Left ventricle myocardium superior (tissue), 1 donor: ENCODE data around the gene FBL. TPM values are rescaled to one million over a fixed set of nuclear protein-coding genes. Genes with fewer than 3 reads are reported as not detected.
A peak's percentile ranks its signal among the peaks of the same experiment; 100 is the strongest.
"Not testable (repeated sequence)": the region's sequence is repeated elsewhere in the genome, so short reads cannot be mapped to it uniquely, and the experiment has no call there.

ENCODE experiments used
- ATAC-seq: fragments of 200-7000 bp; cut with Tn5 transposase; one replicate; pipeline ENCODE4 v1.9.1; 2020; ENCODE audit warnings: mild to moderate bottlenecking, moderate library complexity
- DNase-seq: peaks from one replicate; pipeline ENCODE4 v3.0.0-alpha.2; 2020
- intact Hi-C: fragments of 100-400 bp; cut with micrococcal nuclease; formaldehyde crosslinking; loops from one replicate; pipeline ENCODE4 v1.11.0; 2022
- microRNA-seq: library from miRNA; unstranded; fragments of <30 nt; microRNA quantifications from one replicate; pipeline ENCODE4 v1.2.0, GENCODE V29; 2020; ENCODE audit warnings: borderline number of aligned reads
- total RNA-seq: library from RNA; stranded (reverse); fragmentation: NEBNext Ultra II Directional; extraction: Animal tissue kit (Norgen Biotek cat#: 25700); gene quantifications from one replicate; pipeline ENCODE4 v1.2.1, GENCODE V29; 2021
- donor health status: DM: no; HTN: yes; CAD: no; lungs with severe emphysema.

The FBL gene
- total RNA-seq, 1 donor from 2014 or later, result 57.3 TPM

- ATAC-seq (no peak), DNase-seq (no peak)
- intact Hi-C loops, result no loop called here
Observed at GRCh38 chr19:39811064-39811463, 35.1 kb downstream of the FBL start.

GRCh38 chr19:39810424-39810823 is 35.8 kb downstream of the FBL start:
- no peak for ATAC-seq
- no peak for DNase-seq
- intact Hi-C loops, result no loop called here

DNA sequence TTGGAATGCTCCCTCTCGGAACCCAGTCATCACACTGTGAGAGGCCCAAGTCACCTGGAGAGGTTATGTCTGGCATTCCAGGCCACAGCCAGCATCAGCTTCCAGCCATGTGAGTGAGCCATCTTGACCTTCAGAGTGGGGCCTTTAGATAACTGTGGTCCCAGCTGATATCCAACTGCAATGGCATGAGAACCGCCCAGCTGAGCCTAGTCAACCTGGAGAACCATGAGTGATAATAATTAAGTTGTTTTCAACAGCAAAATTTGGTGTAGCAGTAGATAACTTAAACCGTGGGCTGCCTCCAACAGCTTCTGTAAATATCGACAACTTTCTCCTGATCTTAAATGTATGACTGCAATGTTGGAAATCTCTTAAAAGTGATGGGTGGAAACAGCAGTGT is 36.8 kb downstream of the FBL start:
- ATAC-seq, result no peak
- intact Hi-C loops, result no loop called here
- DNase-seq, result no peak

GRCh38 chr19:39808688-39809087 is 37.5 kb downstream of the FBL start:
- intact Hi-C loops, DNase-seq, ATAC-seq: not testable (repeated sequence)

DNA sequence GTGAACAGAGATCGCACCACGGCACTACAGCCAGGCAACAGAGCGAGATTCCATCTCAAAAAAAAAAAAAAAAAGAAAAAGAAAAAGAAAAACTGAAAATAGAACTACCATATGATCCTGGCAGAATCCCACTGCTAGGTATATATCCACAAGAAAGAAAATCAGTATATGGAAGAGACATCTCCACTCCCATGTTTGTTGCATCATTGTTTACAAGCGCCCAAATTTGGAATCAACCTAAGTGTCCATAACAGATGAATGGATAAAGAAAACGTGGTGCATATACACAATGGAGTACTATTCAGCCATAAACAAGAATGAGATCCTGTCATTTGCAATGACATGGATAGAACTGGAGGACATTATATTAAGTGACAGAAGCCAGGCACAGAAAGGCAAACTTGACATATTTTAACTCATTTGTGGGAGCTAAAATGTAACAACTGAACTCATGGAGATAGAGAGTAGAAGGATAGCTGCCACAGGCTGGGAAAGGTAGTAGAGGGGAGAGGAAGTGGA is 38.3 kb downstream of the FBL start:
- intact Hi-C loops, result no loop called here
- no peak for ATAC-seq
- no peak for DNase-seq

GRCh38 chr19:39805104-39805503 is 41.1 kb downstream of the FBL start:
- ATAC-seq, result peak; percentile 84
- intact Hi-C loops, result no loop called here
- peak; percentile 53 for DNase-seq

DNA sequence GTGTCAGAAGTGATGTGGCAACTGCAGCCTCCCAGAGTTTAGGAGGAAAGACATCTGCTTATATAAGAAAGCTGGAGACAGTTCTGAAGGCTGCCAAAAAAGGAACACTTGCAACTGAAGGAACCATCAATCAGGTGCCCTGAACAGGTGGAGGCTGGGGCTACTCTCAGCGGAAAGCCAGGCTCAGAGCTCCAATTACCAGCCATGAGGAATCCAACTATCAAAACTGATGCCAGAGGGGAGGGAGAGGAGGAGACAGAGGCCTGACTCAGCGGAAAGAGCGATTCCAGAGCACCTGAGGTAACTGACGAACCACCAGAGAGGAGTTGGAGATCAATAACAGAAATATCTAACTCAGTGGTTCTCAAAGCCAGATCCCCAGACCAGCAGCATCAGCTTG is 43.2 kb downstream of the FBL start:
- intact Hi-C loops, result no loop called here

DNA sequence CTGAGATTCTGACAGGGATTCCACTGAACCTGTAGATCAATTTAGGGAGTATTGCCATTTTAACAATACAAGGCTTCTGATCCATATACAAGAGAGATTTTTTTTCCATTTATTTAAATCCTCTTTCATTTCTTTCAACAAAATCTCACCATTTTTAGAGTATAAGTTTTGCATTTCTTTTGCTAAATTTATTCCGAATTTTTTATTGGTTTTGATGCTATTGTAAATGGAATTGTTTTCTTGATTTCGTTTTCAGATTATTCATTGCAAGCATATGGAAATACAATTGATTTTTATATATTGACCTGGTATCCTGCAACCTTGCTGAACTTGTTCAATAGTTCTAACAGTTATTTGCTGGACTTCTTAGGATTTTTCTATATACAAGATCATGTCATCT is 49.1 kb downstream of the FBL start:
- no peak for ATAC-seq
- intact Hi-C loops, result loop anchor here (10.0 kb wide), 1 partner anchor 48 kb away; the partner anchor contains the start of gene FBL

More for the DNA sequence above, 43.2 kb downstream of the FBL start:
- ATAC-seq (no peak), DNase-seq (no peak)

GRCh38 chr19:39796000-39796498 is 50.1 kb downstream of the FBL start:
- DNase-seq (no peak), ATAC-seq (no peak)
- intact Hi-C loops, result loop anchor here (10.0 kb wide), 1 partner anchor 49 kb away; the partner anchor contains the start of gene FBL

More for the DNA sequence above, 49.1 kb downstream of the FBL start:
- DNase-seq, result no peak

DNA sequence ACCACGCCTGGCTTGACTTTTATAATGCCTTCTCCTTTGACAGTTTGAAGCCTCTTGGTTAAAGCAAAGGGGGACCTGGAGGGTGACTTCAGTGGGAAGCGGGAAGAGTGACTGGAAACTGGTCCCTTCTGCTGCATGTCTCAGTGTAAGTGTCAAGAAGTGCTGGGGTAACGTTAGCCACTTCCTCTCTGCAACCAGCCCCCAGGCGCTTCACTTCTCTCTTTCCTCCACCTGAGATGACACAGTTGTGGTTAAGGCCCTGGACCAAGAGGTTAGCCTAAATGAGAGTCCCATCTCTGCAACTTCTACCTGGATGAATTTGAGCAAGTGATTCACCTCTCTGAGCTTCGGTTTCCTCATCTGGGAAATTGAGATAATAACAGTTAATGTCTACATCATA is 51.2 kb downstream of the FBL start:
- DNase-seq, result no peak
- ATAC-seq, result no peak
- intact Hi-C loops, result loop anchor here (10.0 kb wide), 1 partner anchor 50 kb away; the partner anchor contains the start of gene FBL

- intact Hi-C loops, result loop anchor here (10.0 kb wide), 1 partner anchor 52 kb away; the partner anchor contains the start of gene FBL
- DNase-seq, result peak; percentile 86
- ATAC-seq, result peak; percentile 99
Observed at GRCh38 chr19:39792999-39793546, 53.1 kb downstream of the FBL start.

DNA sequence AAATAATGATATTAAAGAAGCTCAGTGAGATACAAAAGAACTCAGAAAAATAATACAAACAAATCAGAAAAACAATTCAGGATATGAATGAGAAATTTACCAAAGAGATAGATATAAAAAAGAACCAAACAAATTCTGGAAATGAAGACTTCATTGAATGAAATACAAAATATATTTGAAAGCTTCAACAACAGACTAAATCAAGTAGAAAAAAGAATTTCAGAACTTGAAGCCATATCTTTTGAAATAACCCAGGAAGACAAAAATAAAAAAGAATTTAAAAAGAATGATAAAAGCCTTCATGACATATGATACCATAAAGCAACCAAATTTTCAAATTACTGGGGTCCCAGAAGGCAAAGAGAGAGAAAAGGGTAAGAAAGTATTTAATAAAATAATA is 57.9 kb downstream of the FBL start:
- DNase-seq (no peak), ATAC-seq (no peak)
- intact Hi-C loops, result no loop called here

Small RNA genes lying within 50 kb of the gene (microRNA-seq; reads per million reads assigned to microRNA genes)
- not detected for gene MIR6719

Other genes starting within 250 kb of the FBL start
- gene LGALS13, start 243.9 kb downstream of the FBL start, total RNA-seq, result not detected
- gene LGALS16, start 190.5 kb downstream of the FBL start, total RNA-seq, result not detected
- not detected for gene LGALS14, start 141.9 kb downstream of the FBL start, total RNA-seq
- gene CLC, start 108.3 kb downstream of the FBL start, total RNA-seq, result not detected
- gene LEUTX, start 67.5 kb downstream of the FBL start, total RNA-seq, result not detected
- 27.3 TPM for gene DYRK1B, start 12.2 kb downstream of the FBL start, total RNA-seq
- gene FCGBP, start 88.3 kb upstream of the FBL start, total RNA-seq, result 13.0 TPM
- 69.3 TPM for gene PSMC4, start 124.8 kb upstream of the FBL start, total RNA-seq
- gene ZNF546, start 150.7 kb upstream of the FBL start, total RNA-seq, result 6.9 TPM
- 29.4 TPM for gene ZNF780B, start 209.9 kb upstream of the FBL start, total RNA-seq
- 9.6 TPM for gene ZNF780A, start 244.6 kb upstream of the FBL start, total RNA-seq